GM21423 (cell line): ENCODE measurements around the gene NECAB3.
A peak's percentile ranks its signal among the peaks of the same experiment; 100 is the strongest.
"Not testable (repeated sequence)": the region's sequence is repeated elsewhere in the genome, so short reads cannot be mapped to it uniquely, and the experiment has no call there.

Experiments
- ATAC-seq: cut with Tn5 transposase; IDR thresholded peaks from one replicate; pipeline ENCODE4 v1.9.1; 2021; ENCODE audit warnings: mild to moderate bottlenecking, moderate library complexity; ENCODE audit not compliant: unreplicated experiment

NECAB3 gene

DNA sequence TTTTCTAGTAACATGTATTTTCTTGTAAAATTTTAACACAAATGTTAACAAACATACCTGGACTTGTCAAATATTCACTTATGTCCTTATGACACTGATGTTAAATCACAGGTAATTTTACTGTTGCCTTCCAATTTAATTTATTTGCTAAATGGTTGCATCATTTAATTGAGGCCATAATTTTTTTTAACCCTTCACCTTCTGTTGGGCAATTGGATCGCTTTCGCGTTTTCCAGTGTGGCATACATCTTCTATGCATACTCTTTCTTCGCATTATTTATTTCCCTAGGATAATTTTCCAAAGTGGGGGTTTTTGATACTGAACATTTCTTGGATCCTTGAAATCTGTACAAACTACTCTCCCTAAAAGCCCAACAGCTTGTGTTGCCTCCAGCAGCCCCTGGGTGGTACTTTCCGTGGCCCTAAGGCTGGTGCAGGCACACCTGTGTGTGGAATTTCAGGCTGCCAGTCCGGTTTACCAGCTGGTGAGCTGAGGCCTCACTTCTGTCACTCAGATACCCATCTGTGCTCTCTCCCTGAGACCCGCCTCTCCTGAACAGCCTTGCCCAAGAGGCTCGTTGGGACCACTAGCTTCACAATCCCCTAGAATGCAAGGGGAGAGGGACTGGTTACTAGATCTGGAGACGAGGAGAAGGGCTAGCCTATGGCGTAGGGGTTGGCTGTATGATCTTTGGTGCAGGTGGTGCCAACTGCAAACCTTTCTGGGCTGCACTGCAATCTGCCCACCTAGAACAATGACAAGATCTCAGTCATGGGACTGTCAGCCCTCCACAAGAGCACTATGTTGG, 23.3 kb downstream of the NECAB3 start:
- no peak for ATAC-seq

DNA sequence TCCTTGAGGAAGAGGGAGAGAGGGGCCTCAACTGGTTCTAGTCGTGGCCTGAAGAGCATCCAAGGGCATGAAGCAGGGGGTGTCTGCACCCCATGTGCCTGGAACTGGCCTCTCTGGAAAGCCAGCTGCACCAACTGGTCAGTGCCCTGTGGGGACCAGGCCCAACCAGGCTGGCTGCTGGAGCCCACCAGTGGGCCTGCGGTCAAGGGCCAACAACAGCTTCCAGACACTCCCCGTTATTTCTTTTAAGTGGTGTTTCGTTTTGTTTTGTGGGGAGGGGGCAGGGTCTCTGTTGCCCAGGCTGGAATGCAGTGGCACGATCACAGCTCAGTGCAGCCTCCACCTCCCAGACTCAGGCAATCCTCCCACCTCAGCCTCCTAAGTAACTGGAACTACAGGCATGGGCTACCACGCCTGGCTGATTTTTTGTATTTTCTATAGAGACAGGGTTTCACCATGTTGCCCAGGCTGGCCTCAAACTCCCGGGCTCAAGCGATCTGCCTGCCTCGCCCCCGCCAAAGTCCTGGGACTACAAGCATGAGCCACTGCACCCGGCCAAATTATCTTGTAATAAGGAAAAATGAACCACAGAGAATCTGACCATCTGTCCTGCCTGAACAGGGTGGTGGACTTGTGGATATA, 24.0 kb downstream of the NECAB3 start:
- no peak for ATAC-seq

DNA sequence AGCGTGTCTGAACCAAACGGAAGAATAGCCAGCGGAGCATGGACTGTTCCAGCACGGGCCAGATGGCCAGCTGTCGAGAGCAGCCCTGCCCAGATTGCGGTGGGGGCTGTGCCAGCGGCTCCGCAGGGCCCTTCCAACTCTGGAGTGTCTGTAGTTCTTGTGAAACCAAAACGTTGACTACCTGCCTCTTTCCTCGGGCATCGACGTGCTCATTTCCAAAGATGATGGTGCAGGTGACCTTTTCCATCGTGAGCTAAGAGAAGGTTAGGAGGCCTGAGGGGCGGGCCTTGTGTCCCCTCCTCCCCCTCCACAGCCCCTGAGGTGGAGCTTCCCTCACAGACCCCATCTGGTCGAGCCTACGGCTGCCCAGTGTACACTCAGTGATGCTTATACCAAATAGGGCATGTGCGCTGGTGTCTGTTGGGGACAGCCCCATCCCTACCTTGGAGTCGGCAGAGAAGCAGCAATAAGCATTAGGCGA, 25.0 kb downstream of the NECAB3 start:
- ATAC-seq = no peak

DNA sequence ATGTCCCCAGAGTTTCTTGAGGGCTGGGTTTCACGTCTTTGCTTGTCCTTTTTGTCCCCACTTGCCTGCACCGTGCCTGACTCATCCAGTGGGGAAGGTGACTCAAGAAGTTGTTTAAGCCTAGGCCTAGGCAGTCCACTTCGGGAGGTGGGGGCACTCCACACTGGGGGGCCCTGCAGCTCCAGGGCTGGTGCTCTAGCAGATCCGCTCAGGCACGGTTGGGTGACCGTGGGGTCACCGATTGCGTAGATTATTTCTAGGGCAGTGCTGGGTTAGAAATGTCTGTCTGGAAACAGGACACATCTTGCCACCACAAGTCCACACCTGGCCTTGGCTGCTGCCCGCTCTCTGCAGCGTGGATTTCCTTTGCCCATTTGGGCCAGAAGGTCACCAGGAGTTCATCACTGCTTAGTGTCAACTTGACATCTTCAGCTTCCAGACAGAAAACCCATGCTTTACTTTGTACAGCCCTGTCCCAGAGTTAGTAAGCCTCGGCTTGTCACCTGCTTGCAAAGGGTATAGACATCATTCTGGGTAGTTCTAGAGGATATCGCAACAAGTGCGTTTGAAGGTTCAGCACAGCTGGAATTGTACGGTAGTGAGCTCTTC, 25.7 kb downstream of the NECAB3 start:
- no peak for ATAC-seq

DNA sequence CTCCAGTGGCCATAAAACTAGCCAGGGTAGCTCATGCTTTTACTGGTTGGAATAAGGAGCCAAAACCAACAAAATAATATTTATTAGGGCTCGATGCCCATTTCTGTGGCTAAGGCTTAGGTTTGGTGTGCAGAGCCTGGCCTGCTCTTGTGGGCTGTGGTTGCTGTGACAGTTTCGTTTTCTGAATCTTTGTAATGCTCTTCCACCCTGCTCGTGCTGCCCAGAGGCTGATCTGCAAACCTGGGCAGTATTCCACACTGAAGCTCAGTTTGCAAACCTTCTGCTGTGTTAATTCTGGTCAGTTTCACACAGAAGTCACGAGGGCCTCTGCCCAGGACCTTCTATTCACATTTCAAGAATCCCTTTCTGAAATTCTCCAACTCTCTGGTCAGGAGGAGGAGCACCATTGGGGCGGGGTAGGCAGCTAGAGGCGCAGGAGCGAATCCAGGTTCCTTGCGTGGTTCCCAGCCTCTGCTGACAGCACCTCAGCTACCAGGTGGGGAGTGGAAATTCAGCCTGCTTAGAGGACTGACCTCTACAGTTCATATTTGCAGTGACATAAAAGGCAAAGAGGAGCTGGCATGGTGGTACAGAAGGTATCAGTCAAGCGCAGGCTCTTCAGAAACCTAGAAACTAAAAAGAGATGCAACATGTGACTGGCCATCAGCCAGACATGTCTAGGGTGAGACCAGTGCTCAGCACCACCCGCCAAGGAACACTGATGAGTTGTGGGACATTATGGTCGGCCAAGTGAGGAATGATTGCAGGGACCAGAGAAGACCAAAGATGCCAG, 26.4 kb downstream of the NECAB3 start:
- peak; percentile 78 for ATAC-seq

DNA sequence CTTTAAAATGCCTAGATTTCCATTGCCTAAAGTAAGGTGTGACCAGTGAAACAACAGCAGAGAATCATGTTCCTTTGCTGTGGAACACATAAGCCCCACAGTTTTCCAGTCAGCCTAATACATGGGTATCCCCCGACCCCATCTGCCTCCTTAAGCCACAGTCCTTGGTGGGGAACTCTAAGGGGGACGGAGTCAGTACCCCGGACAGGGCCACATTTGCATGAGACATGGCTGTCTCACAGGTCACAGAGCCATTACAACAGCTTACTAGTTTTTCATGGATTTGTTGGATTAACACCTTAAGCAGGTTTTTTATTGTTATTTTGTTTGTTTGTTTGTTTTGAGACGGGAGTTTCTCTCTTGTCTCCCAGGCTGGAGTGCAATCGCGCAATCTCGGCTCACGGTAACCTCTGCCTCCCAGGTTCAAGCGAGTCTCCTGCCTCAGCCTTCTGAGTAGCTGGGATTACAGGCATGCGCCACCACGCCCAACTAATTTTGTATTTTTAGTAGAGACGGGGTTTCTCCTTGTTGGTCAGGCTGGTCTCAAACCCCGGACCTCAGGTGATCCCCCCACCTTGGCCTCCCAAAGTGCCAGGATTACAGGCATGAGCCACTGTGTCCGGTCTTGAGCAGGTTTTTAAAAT, 27.1 kb downstream of the NECAB3 start:
- not testable (repeated sequence) for ATAC-seq

DNA sequence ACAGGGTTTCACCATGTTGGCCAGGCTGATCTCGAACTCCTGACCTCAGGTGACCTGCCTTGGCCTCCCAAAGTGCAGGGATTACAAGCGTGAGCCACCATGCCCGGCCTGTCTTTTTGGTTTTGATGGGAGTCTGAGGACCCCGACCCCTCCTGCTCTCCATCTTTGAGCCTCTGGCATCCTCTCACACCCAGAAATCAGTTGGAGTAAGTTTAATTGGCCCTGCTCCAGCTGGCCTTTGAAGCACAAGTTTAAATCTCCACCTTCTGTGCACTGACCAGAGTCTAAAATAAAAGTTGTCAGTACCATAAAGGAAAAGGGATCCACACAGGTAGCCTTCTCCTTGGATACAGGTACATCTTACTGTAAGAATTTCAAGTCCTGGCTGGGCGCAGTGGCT, 28.0 kb downstream of the NECAB3 start:
- no peak for ATAC-seq

DNA sequence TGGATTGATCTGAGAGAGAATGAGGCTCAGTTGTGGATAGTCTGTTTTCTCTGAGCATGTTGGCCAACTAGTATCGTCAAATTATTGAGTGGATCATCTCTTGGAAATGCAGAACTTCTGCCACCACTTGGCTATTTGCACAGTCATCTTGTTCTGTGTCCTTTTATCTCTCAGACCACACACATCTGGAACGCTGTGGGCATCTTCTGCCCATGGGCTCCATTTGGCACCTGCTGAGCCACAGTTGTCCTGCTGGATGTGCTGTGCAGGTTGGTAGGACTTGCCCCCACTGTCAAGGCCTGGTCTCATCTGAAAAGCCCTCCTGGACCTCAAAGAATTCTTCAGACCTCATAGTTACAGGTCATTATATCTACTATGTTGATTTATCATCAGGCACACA, 28.8 kb downstream of the NECAB3 start:
- ATAC-seq = no peak

DNA sequence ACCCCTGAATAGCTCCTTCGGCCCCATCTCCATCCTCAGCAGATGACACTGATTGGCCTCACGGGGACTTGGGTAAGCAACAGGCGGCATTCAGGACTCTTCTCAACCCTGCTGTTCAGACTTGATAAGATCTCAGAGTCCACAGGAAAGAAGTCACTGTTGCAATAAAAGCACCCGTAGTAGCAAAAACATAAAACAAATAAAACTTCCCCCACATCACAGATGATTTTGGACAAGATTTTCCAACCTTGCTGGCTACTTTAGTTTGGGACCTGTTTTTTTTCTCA, 29.2 kb downstream of the NECAB3 start:
- no peak for ATAC-seq

DNA sequence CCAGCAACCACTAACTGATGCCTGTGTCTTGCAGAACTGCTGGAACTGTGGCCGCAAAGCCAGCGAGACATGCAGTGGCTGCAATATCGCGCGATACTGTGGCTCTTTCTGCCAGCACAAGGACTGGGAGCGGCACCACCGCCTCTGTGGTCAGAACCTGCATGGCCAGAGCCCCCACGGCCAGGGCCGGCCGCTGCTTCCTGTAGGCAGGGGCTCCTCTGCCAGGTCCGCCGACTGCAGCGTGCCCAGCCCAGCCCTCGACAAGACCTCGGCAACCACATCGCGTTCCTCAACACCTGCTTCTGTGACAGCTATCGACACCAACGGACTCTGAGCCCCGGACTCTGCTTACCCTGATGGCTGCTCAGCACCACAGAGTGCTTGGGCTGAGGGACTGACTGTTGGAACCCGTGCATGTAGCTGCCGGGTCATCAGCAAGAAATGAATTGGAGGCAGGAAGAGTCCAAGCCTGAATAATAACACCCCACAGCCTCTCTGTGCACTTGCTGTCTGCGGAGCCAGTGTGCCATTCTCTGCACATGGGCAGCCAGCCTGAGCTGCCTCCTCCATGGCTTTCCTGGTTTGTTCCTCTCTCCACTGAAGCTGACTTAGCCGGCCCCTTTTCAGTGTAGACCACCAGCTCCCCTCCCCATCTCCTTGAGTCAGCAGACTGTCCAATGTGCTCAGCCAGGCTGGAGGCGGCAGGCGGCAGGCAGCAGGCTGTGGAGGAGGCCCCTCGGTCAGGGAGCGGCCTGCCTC, 29.7 kb downstream of the NECAB3 start:
- ATAC-seq = no peak

DNA sequence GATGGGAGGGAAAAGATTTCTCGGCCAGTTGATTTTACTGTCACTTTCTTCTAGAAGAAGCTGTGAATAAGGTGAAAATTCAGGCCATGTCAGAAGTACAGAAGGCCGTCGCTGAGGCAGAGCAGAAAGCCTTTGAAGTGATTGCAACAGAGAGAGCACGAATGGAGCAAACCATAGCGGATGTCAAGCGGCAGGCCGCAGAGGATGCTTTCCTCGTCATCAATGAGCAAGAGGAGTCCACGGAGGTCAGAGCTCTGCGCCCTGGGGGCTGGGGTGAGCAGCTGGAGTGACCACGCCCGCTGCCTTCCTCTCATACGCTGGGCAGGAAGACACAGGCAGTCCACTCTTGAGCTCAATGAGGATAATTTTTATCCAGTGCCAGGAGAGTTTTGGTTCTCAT, 33.9 kb downstream of the NECAB3 start:
- no peak for ATAC-seq

DNA sequence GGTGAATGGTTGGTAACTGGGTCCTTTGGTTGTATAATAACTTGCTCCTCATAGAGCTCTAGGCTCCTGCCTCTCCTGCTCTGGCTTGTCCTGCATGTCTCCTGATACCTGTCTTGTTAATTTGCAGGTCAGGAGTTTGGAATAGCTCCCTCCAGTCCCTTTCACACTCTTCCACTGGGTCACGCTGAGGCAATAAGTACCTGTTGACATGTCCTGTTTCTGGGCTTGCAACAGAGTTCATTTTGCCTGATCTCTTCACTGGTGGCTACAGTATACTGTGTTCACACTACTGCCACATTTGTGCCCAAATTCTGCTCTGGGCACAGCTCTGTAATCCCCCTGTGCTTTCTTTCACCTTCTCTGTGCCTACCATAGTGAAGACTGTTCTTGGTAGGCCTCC, 37.5 kb downstream of the NECAB3 start:
- no peak for ATAC-seq

DNA sequence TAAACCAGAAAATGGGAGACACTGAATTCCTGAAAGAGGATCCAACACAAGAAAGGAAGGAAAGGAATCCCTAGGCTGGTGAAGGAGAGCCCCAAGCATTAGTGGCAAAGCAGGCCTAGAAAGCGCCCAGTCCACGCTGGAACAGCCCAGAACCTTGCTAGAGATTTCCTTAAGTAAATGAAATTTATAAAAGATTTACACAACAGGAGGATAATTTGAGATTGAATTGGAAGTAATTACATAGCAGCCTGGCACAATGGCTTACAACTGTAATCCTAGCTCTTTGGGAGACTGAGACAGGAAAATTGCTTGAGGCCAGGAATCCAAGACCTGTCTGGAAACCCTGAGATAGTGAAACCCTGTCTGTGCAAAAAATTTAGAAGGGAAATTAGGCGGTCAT, 38.9 kb downstream of the NECAB3 start:
- no peak for ATAC-seq

DNA sequence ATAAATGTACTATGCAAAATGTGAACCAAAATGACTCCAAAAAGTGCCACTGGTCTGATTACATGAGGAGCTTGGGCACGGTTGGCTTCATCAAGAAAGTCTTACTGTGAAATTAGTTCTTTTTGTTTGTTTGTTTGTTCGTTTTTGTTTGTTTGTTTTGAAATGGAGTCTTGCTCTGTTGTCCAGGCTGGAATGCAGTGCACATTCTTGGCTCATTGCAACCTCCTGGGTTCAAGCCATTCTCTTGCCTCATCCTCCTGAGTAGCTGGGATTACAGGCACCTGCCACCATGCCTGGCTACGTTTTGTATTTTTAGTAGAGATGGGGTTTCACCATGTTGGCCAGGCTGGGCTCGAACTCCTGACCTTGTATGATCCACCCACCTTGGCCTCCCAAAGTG, 42.3 kb downstream of the NECAB3 start:
- ATAC-seq = not testable (repeated sequence)

DNA sequence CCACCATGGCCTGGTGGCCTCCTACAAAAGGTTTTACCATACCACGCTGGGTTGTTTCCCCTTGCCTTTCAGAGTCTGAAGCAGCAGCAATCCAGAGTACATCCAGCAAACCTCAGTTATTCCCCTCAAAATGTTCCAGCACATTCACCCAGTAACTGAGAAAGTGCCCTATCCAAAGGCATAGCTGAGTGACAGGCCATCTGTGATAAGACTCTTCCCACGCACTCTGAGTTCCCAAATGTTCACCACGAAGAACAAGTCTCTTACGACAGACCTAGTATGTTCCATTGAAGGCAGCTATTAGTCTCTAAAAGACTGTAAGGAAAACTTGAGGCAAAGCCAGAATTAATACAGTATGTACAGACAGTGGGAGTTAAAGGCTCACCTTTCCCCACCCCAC, 43.7 kb downstream of the NECAB3 start:
- no peak for ATAC-seq

DNA sequence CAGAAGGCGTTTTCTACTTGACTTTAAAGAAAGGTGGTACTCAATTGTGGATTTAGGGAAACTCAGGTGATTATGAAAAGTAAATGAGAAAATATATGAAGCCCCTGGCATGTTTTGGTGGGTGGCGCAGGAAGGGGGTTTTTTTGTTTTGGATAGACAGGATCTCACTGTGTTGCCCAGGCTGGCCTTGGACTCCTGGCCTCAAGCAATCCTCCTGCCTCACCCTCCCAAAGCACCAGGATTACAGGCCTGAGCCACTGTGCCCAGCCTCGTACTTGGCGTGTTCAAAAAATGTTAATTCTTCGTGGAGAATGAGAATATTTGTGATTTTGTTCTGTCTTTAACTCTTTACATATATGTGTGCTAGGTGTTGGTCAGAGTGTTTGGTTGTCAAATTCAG, 44.2 kb downstream of the NECAB3 start:
- no peak for ATAC-seq

DNA sequence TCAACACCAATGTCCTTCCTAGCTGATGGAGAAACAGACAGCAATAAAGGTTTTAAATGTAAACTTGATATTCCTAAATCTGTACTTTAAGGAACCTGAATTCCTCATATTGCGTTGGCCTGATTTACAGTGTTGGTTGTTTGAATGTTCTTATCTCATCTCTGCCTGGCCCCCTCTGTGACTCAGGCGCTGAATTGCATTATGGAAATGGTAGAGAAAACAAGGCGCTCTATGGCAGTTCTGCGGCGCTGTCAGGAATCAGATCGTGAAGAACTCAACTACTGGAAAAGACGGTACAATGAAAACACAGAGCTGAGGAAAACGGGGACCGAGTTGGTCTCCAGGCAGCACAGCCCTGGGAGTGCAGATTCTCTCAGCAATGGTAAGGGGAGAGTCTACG, 44.7 kb downstream of the NECAB3 start:
- ATAC-seq = no peak

DNA sequence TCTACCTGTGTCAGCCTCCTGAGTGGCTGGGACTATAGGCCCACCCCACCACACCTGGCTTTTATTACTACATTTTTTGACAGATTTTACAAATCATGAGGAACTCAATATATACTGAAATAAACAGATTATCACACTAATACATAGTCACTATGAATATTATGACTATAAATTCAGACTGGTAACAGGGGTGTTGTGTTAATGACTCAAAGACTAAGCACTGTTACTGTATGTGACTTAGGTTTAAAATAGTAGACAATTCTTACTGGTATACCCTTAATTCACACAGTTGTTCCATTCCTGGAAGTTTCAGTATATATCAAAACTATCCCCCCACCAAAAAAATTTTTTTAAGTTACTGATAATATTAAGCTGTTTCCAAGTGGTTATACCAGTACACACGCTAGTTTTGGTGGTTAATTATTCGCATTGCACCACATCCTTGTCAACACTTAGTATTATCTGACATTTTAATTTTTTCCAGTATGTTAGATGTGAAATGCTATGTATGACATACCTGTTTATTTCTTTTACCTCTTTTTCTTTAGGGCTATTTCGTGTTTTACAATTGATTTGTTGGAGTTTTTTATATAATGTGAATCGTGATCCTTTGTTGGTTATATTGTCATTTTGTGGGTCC, 46.5 kb downstream of the NECAB3 start:
- ATAC-seq = no peak

DNA sequence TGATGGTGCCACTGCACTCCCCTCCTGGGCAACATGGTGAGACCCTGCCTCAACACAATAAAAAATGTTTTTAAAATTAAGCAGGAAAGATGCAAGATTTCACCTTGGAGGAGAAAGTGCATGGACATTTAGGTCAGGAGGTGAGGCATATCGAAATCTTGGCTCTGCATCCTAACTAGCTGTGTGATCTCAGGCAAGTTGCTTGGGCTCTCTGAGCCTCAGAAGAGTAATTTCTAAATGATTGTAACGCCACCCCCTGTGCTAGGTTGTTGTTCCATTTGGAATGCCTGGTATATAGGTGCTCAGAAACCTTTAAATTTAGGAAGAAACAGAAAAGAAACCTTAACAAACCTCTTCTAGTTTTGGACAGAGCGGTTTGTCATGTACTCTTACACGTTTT, 48.0 kb downstream of the NECAB3 start:
- no peak for ATAC-seq

DNA sequence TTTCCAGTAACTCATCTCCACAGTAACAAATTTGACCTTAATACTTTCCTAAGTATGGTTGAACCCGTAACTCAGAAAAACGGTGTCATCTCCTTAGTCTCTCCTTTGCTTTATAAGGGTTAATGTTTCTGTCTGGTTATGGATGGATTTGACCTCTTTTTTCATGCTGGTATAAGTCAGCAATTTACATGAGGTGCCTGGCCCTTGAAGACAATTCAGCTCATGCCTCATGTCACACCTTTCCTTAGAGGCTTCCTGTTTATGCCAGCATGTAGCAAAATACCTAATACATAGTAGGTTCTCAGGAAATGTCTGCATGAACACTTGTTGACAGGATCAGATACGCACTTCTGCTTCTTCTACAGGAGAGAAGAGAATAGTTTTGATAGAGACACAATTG, 49.8 kb downstream of the NECAB3 start:
- no peak for ATAC-seq
